Heart right ventricle (tissue), 16 donors: Measurements from ENCODE around the gene ASPN. TPM values are rescaled to one million over a fixed set of nuclear protein-coding genes. Genes with fewer than 3 reads are reported as not detected.

Experiments used
- ATAC-seq, 8 donors: fragments of 200-7000 bp; cut with Tn5 transposase; one replicate each; pipeline ENCODE4 v1.9.1; 2020; ENCODE audit warnings: mild to moderate bottlenecking in 8 of 8, moderate library complexity in 8 of 8, moderate number of reproducible peaks in 1 of 8
- DNase-seq, 2 donors: peaks; one replicate each; pipeline ENCODE4 v3.0.0-alpha.2; 2020
- H3K27ac ChIP-seq, 10 donors: fragments of 200-600 bp; sonication (generic) in 2 of 10; one replicate each; pipeline versions ENCODE4 v1.5.0 to v1.8.0; 2020 to 2022; ENCODE audit warnings: mild to moderate bottlenecking in 3 of 10
- H3K27me3 ChIP-seq, 7 donors: fragments of 200-600 bp; one replicate each; pipeline ENCODE4 v1.8.0; 2021 to 2022; ENCODE audit warnings: mild to moderate bottlenecking in 2 of 7
- H3K36me3 ChIP-seq, 9 donors: fragments of 200-600 bp; sonication (generic) in 1 of 9; one replicate each; pipeline versions ENCODE4 v1.5.0 to v1.8.0; 2020 to 2022; ENCODE audit warnings: mild to moderate bottlenecking in 2 of 9
- H3K4me1 ChIP-seq, 9 donors: fragments of 200-600 bp; sonication (generic) in 1 of 9; one replicate each; pipeline versions ENCODE4 v1.5.0 to v1.8.0; 2020 to 2022; ENCODE audit warnings: mild to moderate bottlenecking in 4 of 9
- H3K4me3 ChIP-seq, 10 donors: fragments of 200-600 bp; sonication (generic) in 2 of 10; one replicate each; pipeline versions ENCODE4 v1.5.0 to v1.8.0; 2020 to 2022; ENCODE audit warnings: mild to moderate bottlenecking in 7 of 10, moderate library complexity in 2 of 10
- H3K9me3 ChIP-seq, 11 donors: fragments of 200-600 bp in 10 of 11; sonication (generic) in 2 of 11; one replicate each; pipeline versions ENCODE4 v1.5.0 to v1.8.0; 2013 to 2022; ENCODE audit warnings: mild to moderate bottlenecking in 2 of 11, control low read depth in 1 of 11, moderate library complexity in 1 of 11
- WGBS, 2 donors: extraction: QIAGEN DNeasy Blood & Tissue Kit; methylation state at CpG; one replicate each; pipeline ENCODE4 v1.1.7; 2013; ENCODE audit warnings: inconsistent platforms in 1 of 2; 5-methylcytosine and 5-hydroxymethylcytosine counted together
- intact Hi-C, 10 donors: fragments of 100-400 bp; cut with DNase I; formaldehyde crosslinking; loops; one replicate each; pipeline versions ENCODE4 v1.11.1 to v1.14.2; 2022
- polyA plus RNA-seq, 2 donors: library from polyadenylated mRNA; stranded (reverse); fragments of 200-250 nt; gene quantifications; one replicate each; pipeline ENCODE4 v1.2.3, GENCODE V29; 2013
- total RNA-seq, 10 donors: library from RNA; stranded (reverse); fragmentation: NEBNext Ultra II Directional in 3 of 10; extraction: Animal tissue kit (Norgen Biotek cat#: 25700) in 3 of 10; gene quantifications; one replicate each; pipeline versions ENCODE4 v1.2.1 to v1.2.4, GENCODE V29; 2021 to 2023
- TF ChIP-seq, protein P1 (sequence below), 9 donors: fragments of 200-600 bp; sonication (generic) in 2 of 9; IDR thresholded peaks; one replicate each; pipeline versions ENCODE4 v1.5.0 to v1.8.0; 2021 to 2022; ENCODE audit warnings: antibody characterized with exemption in 9 of 9, mild to moderate bottlenecking in 5 of 9, moderate library complexity in 1 of 9
- donor health status: Arrhythmogenic right ventricular cardiomyopathy.
- donor health status: ischemic (EF 13 %, LVEDD 7.1; RV severe dilation, severe dysfunction).
- donor health status: healthy with polysubstance abuse.
- donor health status: DM: no; HTN: yes; CAD: no.
- donor health status: DM: no; HTN: no; CAD: no.
- donor health status: ischemic (EF 25% LVEDD 6.9; RV normal size, moderate dysfunction).
- donor health status: ischemic (EF 25% LVEDD 5.7; RV mildly dilated, moderate dysfunction).
- donor health status: healthy.
- donor health status: DM: yes; HTN: yes; CAD: no.
- donor health status: Ischemic cardiomyopathy.
- donor health status: ischemic (EF 35%, LVEDD 5.7; RV mildly dilated, moderate dysfunction).
- donor health status: nonischemic (EF 11% LVEDD 7.7; RV severe dilation, severe dysfunction).
- donor health status: DM: yes; HTN: yes; CAD: no.
- donor health status: PGD.
- donor health status: ischemic (EF 29% LVEDD 5.4; RV normal size, mild dysfunction).
- donor health status: nonischemic (EF 23%, LVEDD 6.1; RV moderate dilation, normal function).

ASPN gene
- total and polyA plus RNA-seq, 12 donors = 2.3 to 29.6 (median 16.9) TPM

GRCh38 chr9:92503156-92503555, 20.9 kb upstream of the ASPN start:
- intact Hi-C loops = loop anchor here in 3 of 10 donors (10.0 kb wide), 3 partner anchors 92 to 132 kb away; no protein-coding TSS in a partner anchor
- peaks cover 0 to 4% (median 0%) of the 10 kb centered on the region in 9 donors for H3K36me3 ChIP-seq
- 87 to 93% methylated on average over 2 of the region's 2 CpGs for WGBS, 2 donors
- ATAC-seq (no peak), DNase-seq (no peak)
- H3K27me3 ChIP-seq = no peaks in the 10 kb centered on the region
- H3K4me1 ChIP-seq = peaks cover 7 to 62% (median 33%) of the 10 kb centered on the region in 9 donors
- no peak overlapping the region for H3K4me3 ChIP-seq
- no peak overlapping the region for H3K27ac ChIP-seq
- H3K9me3 ChIP-seq = no peaks in the 10 kb centered on the region
- TF ChIP-seq, protein P1, sequence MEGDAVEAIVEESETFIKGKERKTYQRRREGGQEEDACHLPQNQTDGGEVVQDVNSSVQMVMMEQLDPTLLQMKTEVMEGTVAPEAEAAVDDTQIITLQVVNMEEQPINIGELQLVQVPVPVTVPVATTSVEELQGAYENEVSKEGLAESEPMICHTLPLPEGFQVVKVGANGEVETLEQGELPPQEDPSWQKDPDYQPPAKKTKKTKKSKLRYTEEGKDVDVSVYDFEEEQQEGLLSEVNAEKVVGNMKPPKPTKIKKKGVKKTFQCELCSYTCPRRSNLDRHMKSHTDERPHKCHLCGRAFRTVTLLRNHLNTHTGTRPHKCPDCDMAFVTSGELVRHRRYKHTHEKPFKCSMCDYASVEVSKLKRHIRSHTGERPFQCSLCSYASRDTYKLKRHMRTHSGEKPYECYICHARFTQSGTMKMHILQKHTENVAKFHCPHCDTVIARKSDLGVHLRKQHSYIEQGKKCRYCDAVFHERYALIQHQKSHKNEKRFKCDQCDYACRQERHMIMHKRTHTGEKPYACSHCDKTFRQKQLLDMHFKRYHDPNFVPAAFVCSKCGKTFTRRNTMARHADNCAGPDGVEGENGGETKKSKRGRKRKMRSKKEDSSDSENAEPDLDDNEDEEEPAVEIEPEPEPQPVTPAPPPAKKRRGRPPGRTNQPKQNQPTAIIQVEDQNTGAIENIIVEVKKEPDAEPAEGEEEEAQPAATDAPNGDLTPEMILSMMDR (IDR thresholded peaks at IDR 0.05) = no peak

DNA sequence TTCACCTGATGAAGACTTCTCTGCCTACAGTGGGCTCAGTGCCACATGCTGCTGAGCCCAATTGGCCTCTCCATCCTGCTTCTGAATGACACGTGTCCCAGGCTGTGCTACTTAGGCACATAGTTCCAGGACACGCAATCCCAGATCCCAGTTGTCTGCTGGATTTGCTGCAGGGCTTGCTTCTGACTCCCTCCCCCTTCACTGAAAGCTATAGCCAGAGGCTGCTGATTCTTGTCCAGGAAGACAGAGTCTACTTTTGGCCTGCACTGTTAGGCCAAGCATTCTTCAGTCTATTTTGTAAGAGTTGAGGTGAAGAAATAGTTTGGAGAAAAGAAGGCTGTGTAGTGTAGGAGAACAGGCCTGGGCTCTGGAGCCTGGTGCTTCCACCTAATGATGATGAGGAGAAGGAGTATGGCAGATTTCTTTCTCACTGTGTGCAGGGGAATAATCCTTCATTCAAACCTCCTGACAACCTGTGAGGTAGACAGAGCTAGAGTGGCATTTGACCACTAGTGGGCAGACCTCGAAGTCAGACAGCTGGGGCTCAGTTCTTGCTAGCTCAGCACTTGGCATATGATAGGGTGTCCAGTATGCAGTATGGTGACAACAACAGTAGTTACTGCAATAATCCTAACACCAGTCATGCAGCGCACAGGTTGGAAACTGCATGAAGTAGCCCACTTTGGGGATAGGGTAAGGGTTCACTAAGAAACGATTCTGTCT, 19.5 kb upstream of the ASPN start:
- Histone ChIP-seq H3K27me3 (no peaks in the 10 kb centered on the region), H3K4me1 (peaks cover 2 to 51% (median 20%) of the 10 kb centered on the region in 9 donors), H3K9me3 (no peaks in the 10 kb centered on the region), H3K27ac (peak overlapping the region in 4 of 10 donors; percentile 1 to 67 (median 16)), H3K36me3 (peaks cover 0 to 4% (median 0%) of the 10 kb centered on the region in 9 donors), H3K4me3 (no peak overlapping the region)
- DNase-seq (no peak), ATAC-seq (peak; percentile 55 to 85 (median 76))
- TF ChIP-seq, protein P1 (IDR thresholded peaks at IDR 0.05) = peak in 7 of 9 donors; percentile 42 to 56 (median 45)
- intact Hi-C loops = loop anchor here in 3 of 10 donors (10.0 kb wide), 3 partner anchors 93 to 133 kb away; no protein-coding TSS in a partner anchor
- WGBS, 2 donors = 70 to 78% methylated on average over 5 of the region's 5 CpGs

DNA sequence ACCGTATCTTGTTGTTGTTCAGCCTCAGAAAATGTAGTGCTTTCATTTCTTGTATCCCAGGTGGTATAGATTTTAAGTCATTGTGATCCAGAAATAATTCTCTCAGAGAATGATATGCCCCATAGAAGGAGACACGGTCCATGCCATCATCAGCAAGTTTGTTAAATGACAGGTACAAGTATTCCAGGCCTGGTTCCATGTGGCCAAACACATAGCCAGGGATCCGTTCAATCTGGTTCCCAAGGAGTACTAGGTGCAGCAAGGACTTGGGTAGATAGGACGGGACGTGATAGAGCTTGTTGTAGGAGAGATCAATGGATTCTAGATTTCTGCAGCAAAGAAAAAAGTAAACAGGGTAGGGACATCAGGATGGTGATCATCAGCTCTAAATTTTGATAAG, 18.4 kb upstream of the ASPN start:
- Histone ChIP-seq H3K36me3 (peaks cover 0 to 11% (median 0%) of the 10 kb centered on the region in 9 donors), H3K4me3 (no peak overlapping the region), H3K27ac (no peak overlapping the region), H3K4me1 (peaks cover 0 to 41% (median 11%) of the 10 kb centered on the region in 9 donors), H3K9me3 (no peaks in the 10 kb centered on the region), H3K27me3 (no peaks in the 10 kb centered on the region)
- 63 to 76% methylated on average over 5 of the region's 5 CpGs for WGBS, 2 donors
- TF ChIP-seq, protein P1 (IDR thresholded peaks at IDR 0.05) = no peak
- intact Hi-C loops = loop anchor here in 3 of 10 donors (10.0 kb wide), 3 partner anchors 94 to 134 kb away; no protein-coding TSS in a partner anchor
- DNase-seq (no peak), ATAC-seq (peak in 3 of 8 donors; percentile 44 to 61 (median 46))

- WGBS, 2 donors = 69 to 87% methylated on average over 2 of the region's 2 CpGs
- Histone ChIP-seq H3K9me3 (no peaks in the 10 kb centered on the region), H3K4me1 (peaks cover 0 to 31% (median 7%) of the 10 kb centered on the region in 9 donors), H3K27me3 (no peaks in the 10 kb centered on the region), H3K36me3 (peaks cover 0 to 18% (median 0%) of the 10 kb centered on the region in 9 donors), H3K4me3 (no peak overlapping the region), H3K27ac (peak overlapping the region in 1 of 10 donors; percentile 19)
- TF ChIP-seq, protein P1 (IDR thresholded peaks at IDR 0.05) = no peak
- DNase-seq (no peak), ATAC-seq (no peak)
- intact Hi-C loops = loop anchor here in 3 of 10 donors (10.0 kb wide), 3 partner anchors 95 to 135 kb away; no protein-coding TSS in a partner anchor
Measured at GRCh38 chr9:92499701-92500100, 17.4 kb upstream of the ASPN start.
